WTC11 (cell line): ENCODE data around the gene FBXW4. TPM values are rescaled to one million over a fixed set of nuclear protein-coding genes. Genes with fewer than 3 reads are reported as not detected.

Experiments used
- ATAC-seq: fragments of 200-7000 bp; cut with Tn5 transposase; 2 replicates; pipeline ENCODE4 v1.10.0; 2021; ENCODE audit warnings: mild to moderate bottlenecking, moderate library complexity
- CTCF ChIA-PET: fragments of 300-600 bp; sonication (Branson Sonifier 250); formaldehyde crosslinking; loops from one replicate; lab custom pipeline; 2021; ENCODE audit warnings: antibody characterized with exemption; lab: Charles Lee
- POLR2A ChIA-PET: fragments of 350-600 bp; sonication (Branson Sonifier 250); formaldehyde crosslinking; loops from one replicate; lab custom pipeline; 2021; ENCODE audit warnings: antibody characterized with exemption; lab: Charles Lee
- DNase-seq: peaks from one replicate; pipeline ENCODE4 v3.0.0; 2021; ENCODE audit warnings: low spot score
- H3K27ac Mint-ChIP-seq: 2 replicates; pipeline ENCODE4 v1.8.0; 2021; ENCODE audit warnings: mixed read lengths
- H3K27me3 Mint-ChIP-seq: 2 replicates; pipeline ENCODE4 v1.8.0; 2021; ENCODE audit warnings: low read depth, mild to moderate bottlenecking, moderate library complexity, mixed read lengths
- H3K36me3 Mint-ChIP-seq: 2 replicates; pipeline ENCODE4 v1.8.0; 2021; ENCODE audit warnings: mixed read lengths
- H3K4me1 Mint-ChIP-seq: 2 replicates; pipeline ENCODE4 v1.8.0; 2022; ENCODE audit warnings: mixed read lengths
- H3K4me3 Mint-ChIP-seq: 2 replicates; pipeline ENCODE4 v1.8.0; 2021; ENCODE audit warnings: mild to moderate bottlenecking, moderate library complexity, mixed read lengths
- H3K9me3 Mint-ChIP-seq: 2 replicates; pipeline ENCODE4 v1.8.0; 2021; ENCODE audit warnings: mixed read lengths
- FOXP1 ChIP-seq: sonication (generic); formaldehyde crosslinking; IDR thresholded peaks from 2 replicates; pipeline ENCODE4 v1.8.0; 2022; ENCODE audit warnings: missing genetic modification reagents, mild to moderate bottlenecking, moderate library complexity, borderline replicate concordance
- GABPB1 ChIP-seq: sonication (generic); formaldehyde crosslinking; IDR thresholded peaks from 2 replicates; pipeline ENCODE4 v1.8.1; 2023; ENCODE audit warnings: mild to moderate bottlenecking, missing genetic modification reagents
- GTF2I ChIP-seq: fragments of 250-450 bp; sonication (Bioruptor Pico); conservative IDR thresholded peaks from 2 replicates; pipeline ENCODE4 v1.4.0; 2021; ENCODE audit warnings: mild to moderate bottlenecking
- HMGXB4 ChIP-seq: sonication (generic); formaldehyde crosslinking; IDR thresholded peaks from 2 replicates; pipeline ENCODE4 v1.8.1; 2023; ENCODE audit warnings: mild to moderate bottlenecking, moderate library complexity, missing genetic modification reagents
- KAT7 ChIP-seq: sonication (generic); formaldehyde crosslinking; IDR thresholded peaks from 2 replicates; pipeline ENCODE4 v1.8.1; 2023; ENCODE audit warnings: missing genetic modification reagents, mild to moderate bottlenecking, borderline replicate concordance
- MAX ChIP-seq: sonication (generic); formaldehyde crosslinking; IDR thresholded peaks from 2 replicates; pipeline ENCODE4 v1.8.0; 2022; ENCODE audit warnings: mild to moderate bottlenecking, missing genetic modification reagents
- MLX ChIP-seq: sonication (generic); formaldehyde crosslinking; IDR thresholded peaks from 2 replicates; pipeline ENCODE4 v1.8.1; 2023; ENCODE audit warnings: mild to moderate bottlenecking, missing genetic modification reagents, moderate library complexity
- MXD4 ChIP-seq: fragments of 250-450 bp; sonication (Bioruptor Pico); IDR thresholded peaks from 2 replicates; pipeline ENCODE4 v1.8.0; 2021; ENCODE audit warnings: mild to moderate bottlenecking, moderate library complexity, borderline replicate concordance
- NFATC4 ChIP-seq: fragments of 250-450 bp; sonication (Bioruptor Pico); IDR thresholded peaks from 2 replicates; pipeline ENCODE4 v1.9.0; 2021; ENCODE audit warnings: mild to moderate bottlenecking
- NR1H2 ChIP-seq: sonication (generic); formaldehyde crosslinking; IDR thresholded peaks from 2 replicates; pipeline ENCODE4 v1.9.0; 2021; ENCODE audit warnings: mild to moderate bottlenecking, moderate library complexity, missing genetic modification reagents
- NR3C1 ChIP-seq: sonication (generic); formaldehyde crosslinking; conservative IDR thresholded peaks from 2 replicates; pipeline ENCODE4 v1.8.1; 2023; ENCODE audit warnings: low read depth, mild to moderate bottlenecking, missing genetic modification reagents
- OVOL2 ChIP-seq: fragments of 250-450 bp; sonication (Bioruptor Pico); IDR thresholded peaks from 2 replicates; pipeline ENCODE4 v1.9.0; 2021; ENCODE audit warnings: mild to moderate bottlenecking, borderline replicate concordance
- STAT6 ChIP-seq: sonication (generic); formaldehyde crosslinking; conservative IDR thresholded peaks from 2 replicates; pipeline ENCODE4 v1.8.1; 2023; ENCODE audit warnings: mild to moderate bottlenecking, low read depth, missing genetic modification reagents, moderate library complexity
- TEAD1 ChIP-seq: sonication (generic); formaldehyde crosslinking; IDR thresholded peaks from 2 replicates; pipeline ENCODE4 v1.8.0; 2022; ENCODE audit warnings: mild to moderate bottlenecking, missing genetic modification reagents
- ZNF281 ChIP-seq: sonication (generic); formaldehyde crosslinking; IDR thresholded peaks from 2 replicates; pipeline ENCODE4 v1.8.0; 2023; ENCODE audit warnings: mild to moderate bottlenecking, missing genetic modification reagents
- ZNF317 ChIP-seq: sonication (generic); formaldehyde crosslinking; IDR thresholded peaks from 2 replicates; pipeline ENCODE4 v1.8.1; 2023; ENCODE audit warnings: low read depth, mild to moderate bottlenecking, moderate library complexity, missing genetic modification reagents, borderline replicate concordance
- ZNF396 ChIP-seq: fragments of 250-450 bp; sonication (Bioruptor Pico); IDR thresholded peaks from 2 replicates; pipeline ENCODE4 v1.8.0; 2021; ENCODE audit warnings: mild to moderate bottlenecking, moderate library complexity, borderline replicate concordance
- ZNF416 ChIP-seq: fragments of 250-450 bp; sonication (Bioruptor Pico); IDR thresholded peaks from 2 replicates; pipeline ENCODE4 v1.9.0; 2021; ENCODE audit warnings: mild to moderate bottlenecking, inconsistent platforms
- total RNA-seq: library from RNA; stranded (reverse); gene quantifications from 3 replicates; pipeline ENCODE4 v1.2.3, GENCODE V29; 2021
- TF ChIP-seq, protein P1 (sequence below): sonication (generic); formaldehyde crosslinking; IDR thresholded peaks from 2 replicates; pipeline ENCODE4 v1.8.0; 2022; ENCODE audit warnings: missing genetic modification reagents
- TF ChIP-seq, protein P2 (sequence below): sonication (generic); formaldehyde crosslinking; IDR thresholded peaks from 2 replicates; pipeline ENCODE4 v1.8.1; 2022; ENCODE audit warnings: low read depth, mild to moderate bottlenecking, moderate library complexity, missing genetic modification reagents, borderline replicate concordance

FBXW4 gene
- total RNA-seq, 1 experiment from 2014 or later = 45.3 TPM

DNA sequence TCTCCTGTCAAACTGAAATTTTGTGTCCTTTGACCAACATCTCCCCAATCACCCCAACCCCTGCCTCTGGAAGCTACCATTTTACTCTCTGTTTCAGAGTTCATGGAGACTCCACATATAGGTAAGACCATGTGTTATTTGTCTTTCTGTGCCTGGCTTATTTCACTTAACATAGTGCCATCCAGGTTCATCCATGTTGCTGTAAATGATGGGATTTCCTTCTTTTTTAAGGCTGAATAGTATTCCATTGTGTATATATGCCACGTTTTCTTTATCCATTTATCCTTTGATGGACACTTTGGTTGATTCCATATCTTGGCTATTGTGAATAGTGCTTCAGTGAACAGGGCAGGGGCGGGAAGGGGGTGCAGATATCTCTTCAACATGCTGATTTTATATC is 18.0 kb upstream of the FBXW4 start:
- ATAC-seq = no peak
- TF ChIP-seq ZNF317 = no peak
- no peak for TF ChIP-seq GABPB1 (CRISPR knock-in tag)
- TF ChIP-seq KAT7 (CRISPR knock-in tag) = no peak
- TF ChIP-seq, protein P1, sequence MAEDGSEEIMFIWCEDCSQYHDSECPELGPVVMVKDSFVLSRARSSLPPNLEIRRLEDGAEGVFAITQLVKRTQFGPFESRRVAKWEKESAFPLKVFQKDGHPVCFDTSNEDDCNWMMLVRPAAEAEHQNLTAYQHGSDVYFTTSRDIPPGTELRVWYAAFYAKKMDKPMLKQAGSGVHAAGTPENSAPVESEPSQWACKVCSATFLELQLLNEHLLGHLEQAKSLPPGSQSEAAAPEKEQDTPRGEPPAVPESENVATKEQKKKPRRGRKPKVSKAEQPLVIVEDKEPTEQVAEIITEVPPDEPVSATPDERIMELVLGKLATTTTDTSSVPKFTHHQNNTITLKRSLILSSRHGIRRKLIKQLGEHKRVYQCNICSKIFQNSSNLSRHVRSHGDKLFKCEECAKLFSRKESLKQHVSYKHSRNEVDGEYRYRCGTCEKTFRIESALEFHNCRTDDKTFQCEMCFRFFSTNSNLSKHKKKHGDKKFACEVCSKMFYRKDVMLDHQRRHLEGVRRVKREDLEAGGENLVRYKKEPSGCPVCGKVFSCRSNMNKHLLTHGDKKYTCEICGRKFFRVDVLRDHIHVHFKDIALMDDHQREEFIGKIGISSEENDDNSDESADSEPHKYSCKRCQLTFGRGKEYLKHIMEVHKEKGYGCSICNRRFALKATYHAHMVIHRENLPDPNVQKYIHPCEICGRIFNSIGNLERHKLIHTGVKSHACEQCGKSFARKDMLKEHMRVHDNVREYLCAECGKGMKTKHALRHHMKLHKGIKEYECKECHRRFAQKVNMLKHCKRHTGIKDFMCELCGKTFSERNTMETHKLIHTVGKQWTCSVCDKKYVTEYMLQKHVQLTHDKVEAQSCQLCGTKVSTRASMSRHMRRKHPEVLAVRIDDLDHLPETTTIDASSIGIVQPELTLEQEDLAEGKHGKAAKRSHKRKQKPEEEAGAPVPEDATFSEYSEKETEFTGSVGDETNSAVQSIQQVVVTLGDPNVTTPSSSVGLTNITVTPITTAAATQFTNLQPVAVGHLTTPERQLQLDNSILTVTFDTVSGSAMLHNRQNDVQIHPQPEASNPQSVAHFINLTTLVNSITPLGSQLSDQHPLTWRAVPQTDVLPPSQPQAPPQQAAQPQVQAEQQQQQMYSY = no peak
- TF ChIP-seq FOXP1 (CRISPR knock-in tag) = no peak
- TF ChIP-seq STAT6 (CRISPR knock-in tag) = no peak
- no peak for TF ChIP-seq TEAD1 (CRISPR knock-in tag)
- no peak for TF ChIP-seq MXD4 (CRISPR knock-in tag)
- TF ChIP-seq OVOL2 (CRISPR knock-in tag) = no peak
- no peak for TF ChIP-seq MLX
- TF ChIP-seq, protein P2, sequence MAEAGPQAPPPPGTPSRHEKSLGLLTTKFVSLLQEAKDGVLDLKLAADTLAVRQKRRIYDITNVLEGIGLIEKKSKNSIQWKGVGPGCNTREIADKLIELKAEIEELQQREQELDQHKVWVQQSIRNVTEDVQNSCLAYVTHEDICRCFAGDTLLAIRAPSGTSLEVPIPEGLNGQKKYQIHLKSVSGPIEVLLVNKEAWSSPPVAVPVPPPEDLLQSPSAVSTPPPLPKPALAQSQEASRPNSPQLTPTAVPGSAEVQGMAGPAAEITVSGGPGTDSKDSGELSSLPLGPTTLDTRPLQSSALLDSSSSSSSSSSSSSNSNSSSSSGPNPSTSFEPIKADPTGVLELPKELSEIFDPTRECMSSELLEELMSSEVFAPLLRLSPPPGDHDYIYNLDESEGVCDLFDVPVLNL (CRISPR knock-in tag) = no peak
- TF ChIP-seq NFATC4 (CRISPR knock-in tag) = no peak
- no peak for TF ChIP-seq MAX
- no peak for TF ChIP-seq NR3C1
- TF ChIP-seq NR1H2 (CRISPR knock-in tag) = no peak

GRCh38 chr10:101710793-101711192 is 15.8 kb upstream of the FBXW4 start:
- Mint-ChIP-seq H3K27me3 (peaks cover 2% of the 10 kb centered on the region; the same call in 1 of the 2 replicates), H3K4me3 (no peak overlapping the region), H3K9me3 (no peaks in the 10 kb centered on the region), H3K27ac (no peak overlapping the region), H3K36me3 (no peaks in the 10 kb centered on the region), H3K4me1 (peaks cover 4% of the 10 kb centered on the region)
- ATAC-seq (no peak), DNase-seq (no peak)
- ChIA-PET CTCF (interaction anchor here (2.9 kb wide), 1 partner anchor 108 kb away, joined by 15 read pairs; no protein-coding TSS in a partner anchor), POLR2A (interaction anchor here (0.5 kb wide), 1 partner anchor 235 kb away, joined by 5 read pairs; no protein-coding TSS in a partner anchor)
- no peak for TF ChIP-seq ZNF281
- TF ChIP-seq ZNF416 = no peak
- TF ChIP-seq HMGXB4 (CRISPR knock-in tag) = no peak
- TF ChIP-seq GTF2I = no peak
- TF ChIP-seq ZNF396 = no peak
- TF ChIP-seq KAT7 (CRISPR knock-in tag) = no peak

More for the DNA sequence above, 18.0 kb upstream of the FBXW4 start:
- CTCF ChIA-PET = no interaction called here
- H3K9me3 Mint-ChIP-seq = no peaks in the 10 kb centered on the region
- no peak overlapping the region for H3K4me3 Mint-ChIP-seq
- DNase-seq = no peak
- H3K27ac Mint-ChIP-seq = no peak overlapping the region
- H3K27me3 Mint-ChIP-seq = peaks cover 3% of the 10 kb centered on the region; the same call in 1 of the 2 replicates
- H3K36me3 Mint-ChIP-seq = no peaks in the 10 kb centered on the region
- POLR2A ChIA-PET = no interaction called here
- H3K4me1 Mint-ChIP-seq = peaks cover 4% of the 10 kb centered on the region
